Smooth muscle cell (in vitro differentiated cells): ENCODE data around the gene DAGLA. TPM values are rescaled to one million over a fixed set of nuclear protein-coding genes. Genes with fewer than 3 reads are reported as not detected.

Experiments
- DNase-seq: peaks from one replicate; lab custom pipeline; 2025; ENCODE audit not compliant: unreplicated experiment; lab: John Stamatoyannopoulos, UW
- H2AFZ ChIP-seq: fragments of 200-600 bp; sonication (generic); 2 replicates; pipeline ENCODE4 v1.6.0; 2016; ENCODE audit warnings: antibody characterized with exemption, low read depth, mild to moderate bottlenecking
- H3F3A ChIP-seq: fragments of 200-600 bp; sonication (generic); 2 replicates; pipeline ENCODE4 v1.6.0; 2017; ENCODE audit warnings: antibody characterized with exemption, low read depth
- H3K27ac ChIP-seq: fragments of 200-600 bp; sonication (generic); 2 replicates; pipeline ENCODE4 v1.5.1; 2016; ENCODE audit warnings: low read depth, mild to moderate bottlenecking
- H3K27me3 ChIP-seq: fragments of 200-600 bp; sonication (generic); 2 replicates; pipeline ENCODE4 v1.6.1; 2016; ENCODE audit warnings: low read depth, mild to moderate bottlenecking
- H3K36me3 ChIP-seq: fragments of 200-600 bp; sonication (generic); 2 replicates; pipeline ENCODE4 v1.5.1; 2016; ENCODE audit warnings: low read depth
- H3K4me1 ChIP-seq: fragments of 200-600 bp; sonication (generic); 2 replicates; pipeline ENCODE4 v1.5.1; 2016; ENCODE audit warnings: low read depth
- H3K4me2 ChIP-seq: fragments of 200-600 bp; sonication (generic); 2 replicates; pipeline ENCODE4 v1.6.0; 2016; ENCODE audit warnings: mild to moderate bottlenecking
- H3K4me3 ChIP-seq: fragments of 200-600 bp; sonication (generic); 2 replicates; pipeline ENCODE4 v1.5.1; 2016; ENCODE audit warnings: mild to moderate bottlenecking
- H3K79me2 ChIP-seq: fragments of 200-600 bp; sonication (generic); 2 replicates; pipeline ENCODE4 v1.6.0; 2016; ENCODE audit warnings: low read depth, mild to moderate bottlenecking
- H3K9ac ChIP-seq: fragments of 200-600 bp; sonication (generic); 2 replicates; pipeline ENCODE4 v1.6.0; 2016; ENCODE audit warnings: low read depth
- H3K9me3 ChIP-seq: fragments of 200-600 bp; sonication (generic); replicated peaks from 2 replicates; pipeline ENCODE4 v1.5.1; 2016; ENCODE audit warnings: low read depth
- H4K20me1 ChIP-seq: fragments of 200-600 bp; sonication (generic); 2 replicates; pipeline ENCODE4 v1.6.0; 2016; ENCODE audit warnings: low read depth
- CTCF ChIP-seq: fragments of 200-600 bp; sonication (generic); IDR thresholded peaks from 2 replicates; pipeline ENCODE4 v1.5.1; 2017; ENCODE audit warnings: borderline replicate concordance, mild to moderate bottlenecking, antibody characterized with exemption; ENCODE audit not compliant: insufficient read depth, poor library complexity, severe bottlenecking
- WGBS: methylation state at CpG from one replicate; pipeline ENCODE4 v1.1.7; 2016; ENCODE audit warnings: low lambda C conversion rate; 5-methylcytosine and 5-hydroxymethylcytosine counted together
- polyA plus RNA-seq: library from polyadenylated mRNA; unstranded; fragments of >200 nt; fragmentation: Nextera tagmentation; extraction: Ambion mirVana; gene quantifications from 2 replicates; pipeline ENCODE4 v1.2.1, GENCODE V29; 2016
- total RNA-seq: library from RNA; depleted of rRNA; stranded (reverse); fragments of >200 nt; gene quantifications from 2 replicates; pipeline ENCODE4 v1.2.3, GENCODE V29; 2014

DAGLA gene
- total and polyA plus RNA-seq, 2 experiments from 2014 or later = 1.3 to 3.9 TPM

GRCh38 chr11:61769169-61769920 lies 89.2 kb downstream of the DAGLA start:
- no peaks in the 10 kb centered on the region for H3K9me3 ChIP-seq
- DNase-seq = no peak
- H3K4me2 ChIP-seq = no peak overlapping the region
- H3K27ac ChIP-seq = no peak overlapping the region
- H3K27me3 ChIP-seq = no peaks in the 10 kb centered on the region
- no peaks in the 10 kb centered on the region for H3K36me3 ChIP-seq
- WGBS = 90% methylated on average over 33 of the region's 33 CpGs
- H3K79me2 ChIP-seq = peaks cover 2% of the 10 kb centered on the region
- peaks cover 22% of the 10 kb centered on the region for H4K20me1 ChIP-seq
- H3K4me1 ChIP-seq = peaks cover 5% of the 10 kb centered on the region
- H3K9ac ChIP-seq = no peak overlapping the region
- no peak overlapping the region for H2AFZ ChIP-seq
- no peaks in the 10 kb centered on the region for H3F3A ChIP-seq
- no peak overlapping the region for H3K4me3 ChIP-seq
- TF ChIP-seq CTCF = peak; percentile 6

GRCh38 chr11:61769946-61770683 lies 89.9 kb downstream of the DAGLA start:
- Histone ChIP-seq H3K27ac (no peak overlapping the region), H3K4me2 (no peak overlapping the region), H3K36me3 (no peaks in the 10 kb centered on the region), H4K20me1 (peaks cover 17% of the 10 kb centered on the region), H3K4me1 (peaks cover 5% of the 10 kb centered on the region), H3F3A (no peaks in the 10 kb centered on the region), H3K9me3 (no peaks in the 10 kb centered on the region), H2AFZ (no peak overlapping the region), H3K4me3 (no peak overlapping the region), H3K9ac (no peak overlapping the region), H3K27me3 (no peaks in the 10 kb centered on the region), H3K79me2 (no peaks in the 10 kb centered on the region)
- WGBS = 93% methylated on average over 15 of the region's 20 CpGs
- no peak for DNase-seq
- no peak for TF ChIP-seq CTCF

GRCh38 chr11:61771195-61771894 lies 91.2 kb downstream of the DAGLA start:
- H3K9ac ChIP-seq = no peak overlapping the region
- DNase-seq = no peak
- H3K4me1 ChIP-seq = peaks cover 5% of the 10 kb centered on the region
- no peaks in the 10 kb centered on the region for H3F3A ChIP-seq
- TF ChIP-seq CTCF = no peak
- H3K4me3 ChIP-seq = no peak overlapping the region
- no peak overlapping the region for H2AFZ ChIP-seq
- H3K9me3 ChIP-seq = no peaks in the 10 kb centered on the region
- 86% methylated on average over 7 of the region's 15 CpGs for WGBS
- peaks cover 13% of the 10 kb centered on the region for H4K20me1 ChIP-seq
- H3K4me2 ChIP-seq = no peak overlapping the region
- no peaks in the 10 kb centered on the region for H3K79me2 ChIP-seq
- no peak overlapping the region for H3K27ac ChIP-seq
- H3K36me3 ChIP-seq = no peaks in the 10 kb centered on the region
- no peaks in the 10 kb centered on the region for H3K27me3 ChIP-seq
